Esophagus squamous epithelium (tissue), 4 donors: ENCODE results near the gene VPS18.
A peak's percentile ranks its signal among the peaks of the same experiment; 100 is the strongest.

Source experiments
- POLR2A ChIP-seq, 4 donors: fragments of 450-650 bp; IDR thresholded peaks; one replicate each; pipeline ENCODE4 v1.6.1; 2017; ENCODE audit warnings: antibody characterized with exemption in 4 of 4, mild to moderate bottlenecking in 4 of 4, moderate library complexity in 3 of 4
- TF ChIP-seq, protein P1 (sequence below), 6 experiments: fragments of 450-650 bp in 4 of 6; fragments of 200-600 bp in 2 of 6; sonication (generic) in 2 of 6; IDR thresholded peaks; one replicate each; pipeline ENCODE4 v1.5.1; 2016 to 2019; ENCODE audit warnings: antibody characterized with exemption in 6 of 6, mild to moderate bottlenecking in 4 of 6, moderate library complexity in 4 of 6

DNA sequence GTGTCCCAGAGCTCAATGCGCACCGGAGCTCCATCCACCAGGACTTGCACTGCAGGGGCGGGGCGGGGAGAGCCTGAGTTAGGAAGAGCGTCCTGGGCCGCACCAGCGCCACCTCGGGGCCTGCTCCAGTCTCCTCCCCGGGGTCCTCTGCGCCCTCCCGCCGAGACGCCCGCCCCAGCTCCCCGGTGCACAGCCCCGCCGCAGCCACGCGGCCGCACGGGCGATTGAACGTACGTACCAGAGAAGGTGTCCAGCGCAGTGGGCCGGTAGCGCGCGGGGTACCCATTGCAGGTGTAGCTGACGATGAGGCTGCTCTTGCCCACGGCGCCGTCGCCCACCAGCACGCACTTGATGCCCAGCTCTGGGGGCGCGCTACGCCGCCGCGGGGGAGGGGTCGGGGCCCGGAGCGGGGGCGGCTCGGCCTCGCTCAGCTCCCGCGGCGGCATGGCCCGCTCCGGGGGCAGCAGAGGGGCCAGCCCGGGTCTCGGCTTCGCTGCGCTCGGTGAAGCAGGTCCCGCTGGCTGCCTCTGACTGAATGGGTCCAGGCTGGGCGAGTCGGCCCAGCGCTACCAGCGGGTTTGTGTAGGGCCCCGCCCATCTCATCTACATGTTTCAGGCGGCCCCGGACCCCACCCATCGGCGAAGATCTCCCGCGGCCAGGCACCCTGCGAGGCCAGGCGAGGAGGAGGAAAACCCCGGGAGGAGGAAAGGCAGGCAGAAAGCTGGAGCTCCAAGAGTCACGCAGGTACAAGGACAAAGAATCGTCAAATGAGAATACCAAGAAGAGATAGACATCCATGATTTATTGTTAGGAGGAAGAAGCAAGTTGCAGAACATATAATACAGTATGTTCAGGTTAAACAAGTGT is 20.3 kb upstream of the VPS18 start, which contains the start of gene RHOV:
- TF ChIP-seq, protein P1, sequence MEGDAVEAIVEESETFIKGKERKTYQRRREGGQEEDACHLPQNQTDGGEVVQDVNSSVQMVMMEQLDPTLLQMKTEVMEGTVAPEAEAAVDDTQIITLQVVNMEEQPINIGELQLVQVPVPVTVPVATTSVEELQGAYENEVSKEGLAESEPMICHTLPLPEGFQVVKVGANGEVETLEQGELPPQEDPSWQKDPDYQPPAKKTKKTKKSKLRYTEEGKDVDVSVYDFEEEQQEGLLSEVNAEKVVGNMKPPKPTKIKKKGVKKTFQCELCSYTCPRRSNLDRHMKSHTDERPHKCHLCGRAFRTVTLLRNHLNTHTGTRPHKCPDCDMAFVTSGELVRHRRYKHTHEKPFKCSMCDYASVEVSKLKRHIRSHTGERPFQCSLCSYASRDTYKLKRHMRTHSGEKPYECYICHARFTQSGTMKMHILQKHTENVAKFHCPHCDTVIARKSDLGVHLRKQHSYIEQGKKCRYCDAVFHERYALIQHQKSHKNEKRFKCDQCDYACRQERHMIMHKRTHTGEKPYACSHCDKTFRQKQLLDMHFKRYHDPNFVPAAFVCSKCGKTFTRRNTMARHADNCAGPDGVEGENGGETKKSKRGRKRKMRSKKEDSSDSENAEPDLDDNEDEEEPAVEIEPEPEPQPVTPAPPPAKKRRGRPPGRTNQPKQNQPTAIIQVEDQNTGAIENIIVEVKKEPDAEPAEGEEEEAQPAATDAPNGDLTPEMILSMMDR (IDR thresholded peaks at IDR 0.05): peak in 5 of 6 experiments; percentile 2 to 46 (median 17)
- peak in 3 of 4 donors; percentile 43 to 75 (median 64) for TF ChIP-seq POLR2A (IDR thresholded peaks at IDR 0.05)
